HepG2 (cell line): ENCODE measurements around the gene TRIO. TPM values are rescaled to one million over a fixed set of nuclear protein-coding genes. Genes with fewer than 3 reads are reported as not detected.

ENCODE experiments used
- ASH2L ChIP-seq: fragments of 300-600, 200-600 bp; sonication (generic); IDR thresholded peaks from 2 replicates; pipeline ENCODE4 v1.7.0; 2017; ENCODE audit warnings: low read depth, mild to moderate bottlenecking, moderate library complexity, mixed read lengths, low read length; ENCODE audit not compliant: insufficient read length
- BRCA1 ChIP-seq: sonication (generic); formaldehyde crosslinking; IDR thresholded peaks from 2 replicates; pipeline ENCODE4 v1.4.0; 2020; ENCODE audit warnings: missing genetic modification reagents
- BRD4 ChIP-seq: sonication (generic); formaldehyde crosslinking; IDR thresholded peaks from 2 replicates; pipeline ENCODE4 v1.4.0; 2020; ENCODE audit warnings: missing genetic modification reagents
- CEBPG ChIP-seq: IDR thresholded peaks from 2 replicates; pipeline ENCODE4 v1.6.1; 2016
- DR1 ChIP-seq: sonication (generic); formaldehyde crosslinking; IDR thresholded peaks from 2 replicates; pipeline ENCODE4 v1.8.0; 2021; ENCODE audit warnings: mild to moderate bottlenecking, missing genetic modification reagents, inconsistent platforms
- EP300 ChIP-seq, 3 experiments: sonication (generic) in 1 of 3; formaldehyde crosslinking in 1 of 3; IDR thresholded peaks; 2 replicates each; pipeline versions ENCODE4 v1.5.1 to v1.6.1; 2011 to 2020; ENCODE audit warnings: low read depth in 2 of 3, low read length in 2 of 3, borderline replicate concordance in 1 of 3, improper control_type of control experiment in 1 of 3, mild to moderate bottlenecking in 1 of 3, missing genetic modification reagents in 1 of 3, moderate library complexity in 1 of 3
- GLI4 ChIP-seq: sonication (generic); formaldehyde crosslinking; IDR thresholded peaks from 2 replicates; pipeline ENCODE4 v1.5.1; 2020; ENCODE audit warnings: missing genetic modification reagents, mild to moderate bottlenecking, moderate library complexity, borderline replicate concordance
- HOMEZ ChIP-seq: IDR thresholded peaks from 2 replicates; pipeline ENCODE4 v1.6.1; 2016; ENCODE audit warnings: low read depth
- HOXA5 ChIP-seq: sonication (generic); formaldehyde crosslinking; IDR thresholded peaks from 2 replicates; pipeline ENCODE4 v1.4.0; 2020; ENCODE audit warnings: missing genetic modification reagents
- NFYC ChIP-seq: IDR thresholded peaks from 2 replicates; pipeline ENCODE4 v1.6.1; 2016; ENCODE audit warnings: missing genetic modification reagents, missing compliant biosample characterization
- PAWR ChIP-seq: sonication (generic); formaldehyde crosslinking; IDR thresholded peaks from 2 replicates; pipeline ENCODE4 v1.4.0; 2020; ENCODE audit warnings: missing genetic modification reagents, mild to moderate bottlenecking, borderline replicate concordance
- REPIN1 ChIP-seq: sonication (generic); formaldehyde crosslinking; IDR thresholded peaks from 2 replicates; pipeline ENCODE4 v1.8.0; 2022; ENCODE audit warnings: missing genetic modification reagents, low read depth, mild to moderate bottlenecking, borderline replicate concordance
- SKI ChIP-seq: fragments of 450-650 bp; IDR thresholded peaks from one replicate; pipeline ENCODE4 v1.6.1; 2018; ENCODE audit warnings: mild to moderate bottlenecking; ENCODE audit not compliant: partially characterized antibody
- ZBTB25 ChIP-seq: IDR thresholded peaks from 2 replicates; pipeline ENCODE4 v1.6.1; 2018; ENCODE audit warnings: missing genetic modification reagents
- ZC3H4 ChIP-seq: sonication (generic); formaldehyde crosslinking; IDR thresholded peaks from 2 replicates; pipeline ENCODE4 v1.4.0; 2020; ENCODE audit warnings: missing genetic modification reagents, borderline replicate concordance
- ZNF10 ChIP-seq: sonication (generic); formaldehyde crosslinking; IDR thresholded peaks from 2 replicates; pipeline ENCODE4 v1.4.0; 2020; ENCODE audit warnings: mild to moderate bottlenecking, low read depth, missing genetic modification reagents, borderline replicate concordance
- ZNF205 ChIP-seq: IDR thresholded peaks from 2 replicates; pipeline ENCODE4 v1.6.1; 2018; ENCODE audit warnings: missing biosample characterization, missing genetic modification reagents
- ZNF451 ChIP-seq: sonication (generic); formaldehyde crosslinking; IDR thresholded peaks from 2 replicates; pipeline ENCODE4 v1.5.0; 2020; ENCODE audit warnings: mild to moderate bottlenecking, missing genetic modification reagents
- ZNF567 ChIP-seq: sonication (generic); formaldehyde crosslinking; IDR thresholded peaks from 2 replicates; pipeline ENCODE4 v1.8.1; 2023; ENCODE audit warnings: mild to moderate bottlenecking, missing genetic modification reagents, borderline replicate concordance
- ZNF569 ChIP-seq: sonication (generic); formaldehyde crosslinking; IDR thresholded peaks from 2 replicates; pipeline ENCODE4 v1.5.0; 2020; ENCODE audit warnings: mild to moderate bottlenecking, missing genetic modification reagents, moderate library complexity, borderline replicate concordance
- ZNF574 ChIP-seq: sonication (generic); formaldehyde crosslinking; IDR thresholded peaks from 2 replicates; pipeline ENCODE4 v1.4.0; 2020; ENCODE audit warnings: missing genetic modification reagents
- ZNF577 ChIP-seq: sonication (generic); formaldehyde crosslinking; IDR thresholded peaks from 2 replicates; pipeline ENCODE4 v1.4.0; 2020; ENCODE audit warnings: mild to moderate bottlenecking, low read depth, missing genetic modification reagents, borderline replicate concordance
- ZNF670 ChIP-seq: sonication (generic); formaldehyde crosslinking; IDR thresholded peaks from 2 replicates; pipeline ENCODE4 v1.8.0; 2022; ENCODE audit warnings: mild to moderate bottlenecking, missing genetic modification reagents, borderline replicate concordance
- ZSCAN29 ChIP-seq: sonication (generic); formaldehyde crosslinking; conservative IDR thresholded peaks from 2 replicates; pipeline ENCODE4 v1.4.0; 2020; ENCODE audit warnings: mild to moderate bottlenecking, missing genetic modification reagents
- polyA plus RNA-seq, 8 experiments: library from polyadenylated mRNA; depleted of rRNA in 3 of 8; stranded (reverse) in 7 of 8; unstranded in 1 of 8; fragments of >200 nt; fragmentation: Illumina TruSeq in 4 of 8; extraction: Trizol in 4 of 8; gene quantifications; 2 replicates each; pipeline versions ENCODE4 v1.2.1 to v1.2.3, GENCODE V29; 2011 to 2016; ENCODE audit warnings: low read depth in 4 of 8, missing spikeins in 1 of 8, mixed read lengths in 1 of 8; ENCODE audit not compliant: insufficient read depth in 1 of 8
- total RNA-seq, 5 experiments: library from RNA; depleted of rRNA; stranded (reverse); fragments of >200 nt; fragmentation: Illumina TruSeq; extraction: Trizol; gene quantifications; 2 replicates each; pipeline ENCODE4 v1.2.3, GENCODE V29; 2016; ENCODE audit warnings: low read depth in 1 of 5

The TRIO gene
- total and polyA plus RNA-seq, 2 of the 13 experiments (the other 11 are each of a cell fraction or from before 2014, with no cell fraction given): 45.2 to 45.9 TPM

- TF ChIP-seq ZBTB25 (peak; percentile 40; the same call in 1 of the 2 replicates), EP300 (IDR thresholded peaks at IDR 0.05; ENCODE audit: low read depth in 2 of 2, low read length in 2 of 2) (peak in 1 of 2 experiments; percentile 69; a peak in 1 of 4 replicates), EP300 (CRISPR knock-in tag; IDR thresholded peaks at IDR 0.05; ENCODE audit: borderline replicate concordance) (0 out of 2 replicates have a peak, but pooled peaks have one; percentile 13), ZSCAN29 (CRISPR knock-in tag) (no peak), BRD4 (CRISPR knock-in tag) (no peak), ZNF670 (CRISPR knock-in tag) (no peak), ZNF569 (no peak), ZNF451 (CRISPR knock-in tag) (no peak), HOMEZ (CRISPR knock-in tag) (peak; percentile 86; the same call in 1 of the 2 replicates), ZNF574 (no peak), GLI4 (CRISPR knock-in tag) (peak; percentile 50; the same call in 1 of the 2 replicates), ZNF567 (CRISPR knock-in tag) (no peak), PAWR (CRISPR knock-in tag) (no peak), REPIN1 (peak; percentile 72), SKI (no peak), HOXA5 (no peak), ASH2L (peak; percentile 22), ZNF10 (no peak), ZNF577 (CRISPR knock-in tag) (no peak), DR1 (no peak), ZNF205 (CRISPR knock-in tag) (no peak), ZC3H4 (CRISPR knock-in tag) (no peak), CEBPG (CRISPR knock-in tag) (peak; percentile 77; the same call in 1 of the 2 replicates), NFYC (CRISPR knock-in tag) (peak; percentile 76), BRCA1 (no peak)
Measured at GRCh38 chr5:14208071-14209021, 65.2 kb downstream of the TRIO start (continued).
